HEK293 (cell line): ENCODE results near the gene DHRS2.

Experiments used
- CTCF ChIA-PET: fragments of 350-600 bp; formaldehyde crosslinking; extraction: SDS; loops from one replicate; lab custom pipeline; 2021; ENCODE audit warnings: antibody characterized with exemption; lab: Yijun Ruan, JAX
- POLR2A ChIA-PET: fragments of 300-600 bp; formaldehyde crosslinking; extraction: SDS; loops from one replicate; lab custom pipeline; 2020; ENCODE audit warnings: antibody characterized with exemption, inconsistent platforms; lab: Yijun Ruan, JAX
- H3K27ac ChIP-seq: fragments of 200-500 bp; sonication (Bioruptor generic); 2 replicates; pipeline ENCODE4 v1.5.1; 2014; ENCODE audit warnings: low read depth, low read length, control low read depth, inconsistent platforms; ENCODE audit errors: extremely low read depth
- H3K36me3 ChIP-seq, 2 experiments: fragments of 200-500 bp in 1 of 2; sonication (Bioruptor generic) in 1 of 2; 1 replicate in 1 of 2; 2 replicates in 1 of 2; pipeline ENCODE4 v1.5.1; 2014 to 2017; ENCODE audit warnings: inconsistent platforms in 2 of 2, low read length in 2 of 2; ENCODE audit not compliant: control insufficient read depth in 2 of 2, insufficient read depth in 1 of 2
- H3K4me1 ChIP-seq: fragments of 200-500 bp; sonication (Bioruptor generic); 2 replicates; pipeline ENCODE4 v1.5.1; 2014; ENCODE audit warnings: mild to moderate bottlenecking, low read length, inconsistent platforms; ENCODE audit not compliant: control insufficient read depth, insufficient read depth
- H3K4me3 ChIP-seq: 2 replicates; pipeline ENCODE4 v1.5.1; 2011; ENCODE audit warnings: low read depth, mild to moderate bottlenecking, control low read depth, low read length, moderate library complexity
- H3K9me3 ChIP-seq: fragments of 200-500 bp; sonication (Bioruptor generic); 2 replicates; pipeline ENCODE4 v1.5.1; 2014; ENCODE audit warnings: low read depth, low read length, inconsistent platforms; ENCODE audit not compliant: control insufficient read depth, insufficient read depth
- KLF1 ChIP-seq: fragments of 450-650 bp; formaldehyde crosslinking; IDR thresholded peaks from 2 replicates; pipeline ENCODE4 v1.5.1; 2016; ENCODE audit warnings: missing biosample characterization, missing genetic modification characterization
- KLF17 ChIP-seq: fragments of 450-650 bp; formaldehyde crosslinking; IDR thresholded peaks from 2 replicates; pipeline ENCODE4 v1.5.1; 2016; ENCODE audit warnings: missing biosample characterization, missing genetic modification characterization
- MEIS1 ChIP-seq: sonication (generic); formaldehyde crosslinking; IDR thresholded peaks from 2 replicates; pipeline ENCODE4 v1.8.1; 2022; ENCODE audit warnings: missing genetic modification reagents, mild to moderate bottlenecking, borderline replicate concordance
- OVOL3 ChIP-seq: fragments of 450-650 bp; formaldehyde crosslinking; IDR thresholded peaks from 2 replicates; pipeline ENCODE4 v1.5.1; 2016; ENCODE audit warnings: missing biosample characterization, missing genetic modification characterization
- SP7 ChIP-seq: fragments of 450-650 bp; formaldehyde crosslinking; IDR thresholded peaks from 2 replicates; pipeline ENCODE4 v1.5.1; 2016; ENCODE audit warnings: missing biosample characterization, missing genetic modification characterization
- WT1 ChIP-seq: fragments of 450-650 bp; formaldehyde crosslinking; IDR thresholded peaks from 2 replicates; pipeline ENCODE4 v1.5.1; 2016; ENCODE audit warnings: missing biosample characterization, missing genetic modification characterization
- YY1 ChIP-seq: fragments of 450-650 bp; formaldehyde crosslinking; IDR thresholded peaks from 2 replicates; pipeline ENCODE4 v1.5.1; 2018; ENCODE audit warnings: missing biosample characterization, missing genetic modification characterization
- ZBTB17 ChIP-seq: fragments of 450-650 bp; formaldehyde crosslinking; IDR thresholded peaks from 2 replicates; pipeline ENCODE4 v1.5.1; 2016; ENCODE audit warnings: missing biosample characterization, missing genetic modification characterization
- ZBTB8A ChIP-seq: fragments of 450-650 bp; formaldehyde crosslinking; IDR thresholded peaks from 2 replicates; pipeline ENCODE4 v1.5.1; 2016; ENCODE audit warnings: missing biosample characterization, missing genetic modification characterization
- ZNF112 ChIP-seq: fragments of 450-650 bp; formaldehyde crosslinking; IDR thresholded peaks from 2 replicates; pipeline ENCODE4 v1.5.0; 2017; ENCODE audit warnings: missing biosample characterization, missing genetic modification characterization
- ZNF121 ChIP-seq: fragments of 450-650 bp; formaldehyde crosslinking; IDR thresholded peaks from 2 replicates; pipeline ENCODE4 v1.5.1; 2016; ENCODE audit warnings: missing biosample characterization, missing genetic modification characterization
- ZNF146 ChIP-seq: fragments of 450-650 bp; formaldehyde crosslinking; IDR thresholded peaks from 2 replicates; pipeline ENCODE4 v1.5.1; 2016; ENCODE audit warnings: missing biosample characterization, missing genetic modification characterization
- ZNF223 ChIP-seq: fragments of 450-650 bp; formaldehyde crosslinking; IDR thresholded peaks from 2 replicates; pipeline ENCODE4 v1.5.1; 2016; ENCODE audit warnings: missing biosample characterization, missing genetic modification characterization
- ZNF292 ChIP-seq: fragments of 450-650 bp; formaldehyde crosslinking; IDR thresholded peaks from 2 replicates; pipeline ENCODE4 v1.5.1; 2016; ENCODE audit warnings: low read depth, missing biosample characterization, missing genetic modification characterization, borderline replicate concordance
- ZNF501 ChIP-seq: fragments of 450-650 bp; formaldehyde crosslinking; IDR thresholded peaks from 2 replicates; pipeline ENCODE4 v1.5.1; 2016; ENCODE audit warnings: missing biosample characterization, missing genetic modification characterization
- ZNF571 ChIP-seq: fragments of 450-650 bp; formaldehyde crosslinking; IDR thresholded peaks from 2 replicates; pipeline ENCODE4 v1.5.0; 2017; ENCODE audit warnings: missing biosample characterization, missing genetic modification characterization
- ZNF639 ChIP-seq: fragments of 450-650 bp; formaldehyde crosslinking; IDR thresholded peaks from 2 replicates; pipeline ENCODE4 v1.5.1; 2016; ENCODE audit warnings: missing biosample characterization, missing genetic modification characterization
- ZNF692 ChIP-seq: fragments of 450-650 bp; formaldehyde crosslinking; IDR thresholded peaks from 2 replicates; pipeline ENCODE4 v1.5.1; 2016; ENCODE audit warnings: missing biosample characterization, missing genetic modification characterization
- ZNF777 ChIP-seq: fragments of 450-650 bp; formaldehyde crosslinking; IDR thresholded peaks from 2 replicates; pipeline ENCODE4 v1.5.1; 2017; ENCODE audit warnings: missing biosample characterization, missing genetic modification characterization, borderline replicate concordance
- TF ChIP-seq, protein P1 (sequence below): fragments of 450-650 bp; formaldehyde crosslinking; IDR thresholded peaks from 2 replicates; pipeline ENCODE4 v1.5.1; 2016; ENCODE audit warnings: missing biosample characterization, missing genetic modification characterization
- TF ChIP-seq, protein P2 (sequence below): fragments of 450-650 bp; formaldehyde crosslinking; IDR thresholded peaks from 2 replicates; pipeline ENCODE4 v1.5.1; 2016; ENCODE audit warnings: missing biosample characterization, missing genetic modification characterization

The DHRS2 gene

GRCh38 chr14:23600322-23600707, 35.8 kb upstream of the DHRS2 start:
- no peak overlapping the region for H3K27ac ChIP-seq
- H3K4me1 ChIP-seq = no peaks in the 10 kb centered on the region
- ChIA-PET POLR2A (interaction anchor here (1.1 kb wide), 1 partner anchor 11 kb away, joined by 3 read pairs; no protein-coding TSS in a partner anchor), CTCF (interaction anchor here (0.7 to 1.5 kb wide), 2 partner anchors 11 to 31 kb away, joined by 3 to 7 read pairs; no protein-coding TSS in a partner anchor)
- no peaks in the 10 kb centered on the region for H3K36me3 ChIP-seq
- no peak for TF ChIP-seq ZBTB8A (tag by site-specific recombination)
- no peak for TF ChIP-seq ZNF223 (tag by site-specific recombination)
- no peak for TF ChIP-seq ZNF639 (tag by site-specific recombination)
- TF ChIP-seq SP7 = no peak
- no peak for TF ChIP-seq ZBTB17 (tag by site-specific recombination)
- no peaks in the 10 kb centered on the region for H3K9me3 ChIP-seq
- H3K4me3 ChIP-seq = no peak overlapping the region

- TF ChIP-seq KLF1 = no peak
- no peak for TF ChIP-seq ZNF146 (tag by site-specific recombination)
- TF ChIP-seq WT1 (tag by site-specific recombination) = no peak
- TF ChIP-seq YY1 (tag by site-specific recombination) = no peak
- no peak for TF ChIP-seq ZNF692
- Histone ChIP-seq H3K9me3 (no peaks in the 10 kb centered on the region), H3K4me3 (no peak overlapping the region), H3K36me3 (no peaks in the 10 kb centered on the region), H3K4me1 (no peaks in the 10 kb centered on the region), H3K27ac (no peak overlapping the region)
- CTCF ChIA-PET = interaction anchor here (1.5 to 1.9 kb wide), 2 partner anchors 12 kb away, joined by 4 to 7 read pairs; no protein-coding TSS in a partner anchor
- POLR2A ChIA-PET = no interaction called here
Observed at GRCh38 chr14:23600806-23601205, 35.4 kb upstream of the DHRS2 start.

- Histone ChIP-seq H3K36me3 (no peaks in the 10 kb centered on the region), H3K4me3 (no peak overlapping the region), H3K4me1 (no peaks in the 10 kb centered on the region), H3K27ac (no peak overlapping the region), H3K9me3 (no peaks in the 10 kb centered on the region)
- POLR2A ChIA-PET = no interaction called here
- TF ChIP-seq ZNF777 (tag by site-specific recombination) (no peak), ZNF501 (tag by site-specific recombination) (no peak), ZNF292 (tag by site-specific recombination) (no peak), OVOL3 (no peak), ZNF571 (tag by site-specific recombination) (no peak), KLF17 (tag by site-specific recombination) (no peak), ZNF121 (tag by site-specific recombination) (no peak), ZNF112 (tag by site-specific recombination) (no peak), MEIS1 (no peak)
- TF ChIP-seq, protein P1, sequence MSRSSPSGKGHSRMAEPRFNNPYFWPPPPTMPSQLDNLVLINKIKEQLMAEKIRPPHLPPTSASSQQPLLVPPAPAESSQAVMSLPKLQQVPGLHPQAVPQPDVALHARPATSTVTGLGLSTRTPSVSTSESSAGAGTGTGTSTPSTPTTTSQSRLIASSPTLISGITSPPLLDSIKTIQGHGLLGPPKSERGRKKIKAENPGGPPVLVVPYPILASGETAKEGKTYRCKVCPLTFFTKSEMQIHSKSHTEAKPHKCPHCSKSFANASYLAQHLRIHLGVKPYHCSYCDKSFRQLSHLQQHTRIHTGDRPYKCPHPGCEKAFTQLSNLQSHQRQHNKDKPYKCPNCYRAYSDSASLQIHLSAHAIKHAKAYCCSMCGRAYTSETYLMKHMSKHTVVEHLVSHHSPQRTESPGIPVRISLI (tag by site-specific recombination) = no peak
- TF ChIP-seq, protein P2, sequence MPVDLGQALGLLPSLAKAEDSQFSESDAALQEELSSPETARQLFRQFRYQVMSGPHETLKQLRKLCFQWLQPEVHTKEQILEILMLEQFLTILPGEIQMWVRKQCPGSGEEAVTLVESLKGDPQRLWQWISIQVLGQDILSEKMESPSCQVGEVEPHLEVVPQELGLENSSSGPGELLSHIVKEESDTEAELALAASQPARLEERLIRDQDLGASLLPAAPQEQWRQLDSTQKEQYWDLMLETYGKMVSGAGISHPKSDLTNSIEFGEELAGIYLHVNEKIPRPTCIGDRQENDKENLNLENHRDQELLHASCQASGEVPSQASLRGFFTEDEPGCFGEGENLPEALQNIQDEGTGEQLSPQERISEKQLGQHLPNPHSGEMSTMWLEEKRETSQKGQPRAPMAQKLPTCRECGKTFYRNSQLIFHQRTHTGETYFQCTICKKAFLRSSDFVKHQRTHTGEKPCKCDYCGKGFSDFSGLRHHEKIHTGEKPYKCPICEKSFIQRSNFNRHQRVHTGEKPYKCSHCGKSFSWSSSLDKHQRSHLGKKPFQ (tag by site-specific recombination) = no peak
- CTCF ChIA-PET = interaction anchor here (1.1 to 1.9 kb wide), 2 partner anchors 12 to 31 kb away, joined by 4 read pairs; no protein-coding TSS in a partner anchor
Observed at GRCh38 chr14:23601424-23601823, 34.7 kb upstream of the DHRS2 start.
